IMR-90 (cell line): Measurements from ENCODE around the gene AARS1. TPM values are rescaled to one million over a fixed set of nuclear protein-coding genes. Genes with fewer than 3 reads are reported as not detected.

Experiments used
- ATAC-seq: fragments of 200-7000 bp; cut with Tn5 transposase; 2 replicates; pipeline ENCODE4 v1.9.1; 2020; ENCODE audit warnings: low read depth, mild to moderate bottlenecking, moderate library complexity
- BruUV-seq: library from RNA; stranded (reverse); fragments of 400-500 nt; replicated peaks from 2 replicates; lab custom pipeline; 2021; lab: Mats Ljungman, UMichigan
- CTCF ChIA-PET: fragments of 300-600 bp; formaldehyde crosslinking; extraction: SDS; loops from one replicate; lab custom pipeline; 2021; ENCODE audit warnings: antibody characterized with exemption; lab: Yijun Ruan, JAX
- POLR2A ChIA-PET: fragments of 300-600 bp; sonication (Branson Sonifier 250); formaldehyde crosslinking; loops from one replicate; lab custom pipeline; 2022; ENCODE audit warnings: antibody characterized with exemption; ENCODE audit not compliant: unreplicated experiment; lab: Charles Lee
- DNase-seq: peaks from one replicate; pipeline ENCODE4 v3.0.0; 2013
- H2AFZ ChIP-seq: replicated peaks from 2 replicates; pipeline ENCODE3; 2013; ENCODE audit warnings: low read length, mild to moderate bottlenecking; ENCODE audit not compliant: poor library complexity
- H2AK5ac ChIP-seq: 2 replicates; pipeline ENCODE4 v1.6.1; 2013; ENCODE audit warnings: low read depth, low read length, inconsistent platforms
- H2AK9ac ChIP-seq: replicated peaks from 2 replicates; pipeline ENCODE3; 2013; ENCODE audit warnings: mild to moderate bottlenecking, low read depth, low read length, moderate library complexity; ENCODE audit not compliant: poor library complexity
- H2BK120ac ChIP-seq: 2 replicates; pipeline ENCODE4 v1.6.1; 2013; ENCODE audit warnings: low read depth, low read length, inconsistent platforms
- H2BK15ac ChIP-seq: 3 replicates; pipeline ENCODE4 v1.6.1; 2013; ENCODE audit warnings: low read depth, low read length, inconsistent platforms
- H2BK20ac ChIP-seq: 2 replicates; pipeline ENCODE4 v1.6.1; 2013; ENCODE audit warnings: low read depth, mild to moderate bottlenecking, inconsistent platforms, low read length, moderate library complexity
- H2BK5ac ChIP-seq: 2 replicates; pipeline ENCODE4 v1.6.1; 2013; ENCODE audit warnings: mild to moderate bottlenecking, low read depth, low read length, inconsistent platforms; ENCODE audit not compliant: poor library complexity, severe bottlenecking
- H3K14ac ChIP-seq: replicated peaks from 2 replicates; pipeline ENCODE4 v1.6.1; 2013; ENCODE audit warnings: low read depth, low read length, inconsistent platforms
- H3K18ac ChIP-seq: 2 replicates; pipeline ENCODE4 v1.6.1; 2013; ENCODE audit warnings: low read depth, low read length, control low read depth
- H3K23ac ChIP-seq: 2 replicates; pipeline ENCODE4 v1.6.1; 2013; ENCODE audit warnings: low read depth, low read length, inconsistent platforms
- H3K27ac ChIP-seq: 2 replicates; pipeline ENCODE4 v1.5.1; 2013; ENCODE audit warnings: mild to moderate bottlenecking, control low read depth, low read length; ENCODE audit not compliant: insufficient read depth
- H3K27me3 ChIP-seq: 2 replicates; pipeline ENCODE4 v1.6.1; 2013; ENCODE audit warnings: low read length; ENCODE audit not compliant: control insufficient read depth, insufficient read depth
- H3K36me3 ChIP-seq: 2 replicates; pipeline ENCODE4 v1.6.1; 2013; ENCODE audit warnings: low read length, mixed read lengths; ENCODE audit not compliant: control insufficient read depth, insufficient read depth
- H3K4ac ChIP-seq: 2 replicates; pipeline ENCODE4 v1.6.1; 2013; ENCODE audit warnings: low read depth, low read length, inconsistent platforms
- H3K4me1 ChIP-seq: 2 replicates; pipeline ENCODE4 v1.6.1; 2013; ENCODE audit warnings: low read length, mixed read lengths; ENCODE audit not compliant: control insufficient read depth, insufficient read depth
- H3K4me2 ChIP-seq: 2 replicates; pipeline ENCODE4 v1.6.1; 2013; ENCODE audit warnings: low read depth, mild to moderate bottlenecking, control low read depth, low read length, moderate library complexity
- H3K4me3 ChIP-seq: 2 replicates; pipeline ENCODE4 v1.5.1; 2013; ENCODE audit warnings: low read depth, mild to moderate bottlenecking, control low read depth, low read length, moderate library complexity; ENCODE audit not compliant: insufficient read depth
- H3K56ac ChIP-seq: 2 replicates; pipeline ENCODE4 v1.6.1; 2013; ENCODE audit warnings: low read length, inconsistent platforms; ENCODE audit not compliant: insufficient read depth; ENCODE audit errors: extremely low read depth
- H3K79me1 ChIP-seq, 2 experiments: 2 replicates each; pipeline ENCODE4 v1.6.1; 2013; ENCODE audit warnings: low read length in 2 of 2, inconsistent platforms in 1 of 2, low read depth in 1 of 2
- H3K9ac ChIP-seq: 2 replicates; pipeline ENCODE4 v1.6.1; 2013; ENCODE audit warnings: low read depth, low read length, control low read depth
- H3K9me1 ChIP-seq: 2 replicates; pipeline ENCODE4 v1.6.1; 2013; ENCODE audit warnings: low read length, inconsistent platforms; ENCODE audit not compliant: insufficient read depth
- H3K9me3 ChIP-seq: 2 replicates; pipeline ENCODE4 v1.6.1; 2013; ENCODE audit warnings: low read length; ENCODE audit not compliant: control insufficient read depth, insufficient read depth
- H4K20me1 ChIP-seq: 2 replicates; pipeline ENCODE4 v1.6.1; 2013; ENCODE audit warnings: low read length, inconsistent platforms; ENCODE audit not compliant: insufficient read depth
- H4K5ac ChIP-seq: 2 replicates; pipeline ENCODE4 v1.6.1; 2013; ENCODE audit warnings: mild to moderate bottlenecking, low read depth, low read length, control low read depth
- H4K8ac ChIP-seq, 2 experiments: 2 replicates each; pipeline ENCODE4 v1.6.1; 2013; ENCODE audit warnings: low read depth in 2 of 2, low read length in 2 of 2, control low read depth in 1 of 2, inconsistent platforms in 1 of 2
- H4K91ac ChIP-seq: 2 replicates; pipeline ENCODE4 v1.6.1; 2013; ENCODE audit warnings: low read depth, low read length, inconsistent platforms; ENCODE audit not compliant: insufficient read depth
- CEBPB ChIP-seq: IDR thresholded peaks from 2 replicates; pipeline ENCODE4 v1.6.1; 2012; ENCODE audit warnings: low read depth, low read length, improper control_type of control experiment
- CHD1 ChIP-seq: IDR thresholded peaks from 2 replicates; pipeline ENCODE4 v1.6.1; 2012; ENCODE audit warnings: low read depth, low read length, improper control_type of control experiment
- CTCF ChIP-seq: conservative IDR thresholded peaks from 2 replicates; pipeline ENCODE4 v1.5.1; 2012; ENCODE audit warnings: mild to moderate bottlenecking, low read depth, low read length, improper control_type of control experiment
- ELK1 ChIP-seq: fragments of 150-350 bp; IDR thresholded peaks from 2 replicates; pipeline ENCODE4 v1.6.1; 2016; ENCODE audit warnings: low read depth, mild to moderate bottlenecking, low read length, moderate library complexity, borderline replicate concordance
- MXI1 ChIP-seq: IDR thresholded peaks from 2 replicates; pipeline ENCODE4 v1.6.1; 2012; ENCODE audit warnings: low read depth, mild to moderate bottlenecking, low read length, moderate library complexity, borderline replicate concordance
- NFE2L2 ChIP-seq: fragments of 150-350 bp; IDR thresholded peaks from 2 replicates; pipeline ENCODE4 v1.6.1; 2016; ENCODE audit warnings: low read depth, mild to moderate bottlenecking, low read length
- RAD21 ChIP-seq: IDR thresholded peaks from 2 replicates; pipeline ENCODE4 v1.6.1; 2012; ENCODE audit warnings: low read length, improper control_type of control experiment
- USF2 ChIP-seq: fragments of 150-350 bp; IDR thresholded peaks from 2 replicates; pipeline ENCODE4 v1.6.1; 2017; ENCODE audit warnings: mild to moderate bottlenecking, antibody characterized with exemption, low read length, low read depth
- WGBS, 2 experiments: methylation state at CpG; one replicate each; pipeline versions ENCODE4 v1.1.5 to v1.1.7; 2013; ENCODE audit warnings: missing lambda C conversion rate in 2 of 2; ENCODE audit not compliant: insufficient read length in 1 of 2; ENCODE audit errors: extremely low coverage in 2 of 2; 5-methylcytosine and 5-hydroxymethylcytosine counted together
- dilution Hi-C: fragments of 300-500 bp; cut with HindIII; formaldehyde crosslinking; loops from one replicate; pipeline ENCODE4 v1.14.3; 2018; ENCODE audit warnings: low sequenced_read_pairs; ENCODE audit not compliant: unreplicated experiment
- in situ Hi-C: fragments of 300-500 bp; cut with MboI; formaldehyde crosslinking; loops from 3 replicates; pipeline ENCODE4 v1.14.3; 2019; ENCODE audit warnings: low sequenced_read_pairs, inconsistent platforms, mixed read lengths
- intact Hi-C: fragments of 100-400 bp; cut with micrococcal nuclease; formaldehyde crosslinking; loops from 2 replicates; pipeline ENCODE4 v1.10.0; 2022
- polyA plus RNA-seq, 3 experiments: library from polyadenylated mRNA; depleted of rRNA; stranded (reverse); fragments of >200 nt; gene quantifications; 2 replicates each; pipeline ENCODE4 v1.2.3, GENCODE V29; 2012; ENCODE audit warnings: low replicate concordance in 1 of 3
- total RNA-seq: library from RNA; depleted of rRNA; stranded (reverse); fragments of >200 nt; gene quantifications from 2 replicates; pipeline ENCODE4 v1.2.3, GENCODE V29; 2012

Gene AARS1
- total and polyA plus RNA-seq, 2 of the 4 experiments (the other 2 are of a cell fraction), result 104 to 139 TPM

- no peak overlapping the region for H2BK15ac ChIP-seq
- no peak for ATAC-seq
- H4K8ac ChIP-seq, result no peak overlapping the region
- H3K4ac ChIP-seq, result no peak overlapping the region
- TF ChIP-seq ELK1, result no peak
- no peak for TF ChIP-seq CTCF
- TF ChIP-seq NFE2L2, result no peak
- TF ChIP-seq RAD21, result no peak
- no peak for TF ChIP-seq CEBPB
- TF ChIP-seq MXI1, result no peak
- TF ChIP-seq USF2, result no peak
- TF ChIP-seq CHD1, result no peak
- no peak overlapping the region for H3K23ac ChIP-seq
- H2BK5ac ChIP-seq, result no peak overlapping the region
- no peaks in the 10 kb centered on the region for H3K27me3 ChIP-seq
- H3K18ac ChIP-seq, result no peak overlapping the region
- H3K14ac ChIP-seq, result no peak overlapping the region
- H3K27ac ChIP-seq, result no peak overlapping the region
- DNase-seq, result no peak
- intact Hi-C loops, result no loop called here
- no peak overlapping the region for H2BK20ac ChIP-seq
- H3K4me3 ChIP-seq, result no peak overlapping the region
- peaks cover 20% of the 10 kb centered on the region for H3K36me3 ChIP-seq
- H2AK9ac ChIP-seq, result no peak overlapping the region
- in situ Hi-C loops, result no loop called here
- H3K56ac ChIP-seq, result no peak overlapping the region
- dilution Hi-C loops, result no loop called here
- no peaks in the 10 kb centered on the region for H3K4me1 ChIP-seq
- no peak overlapping the region for H4K91ac ChIP-seq
- H4K5ac ChIP-seq, result no peak overlapping the region
- H2AK5ac ChIP-seq, result no peak overlapping the region
- H4K20me1 ChIP-seq, result no peaks in the 10 kb centered on the region
- no peak overlapping the region for H3K9ac ChIP-seq
- no peaks in the 10 kb centered on the region for H3K79me1 ChIP-seq
- no peak overlapping the region for H3K4me2 ChIP-seq
- no peak overlapping the region for H2AFZ ChIP-seq
- POLR2A ChIA-PET, result no interaction called here
- BruUV-seq, result no TSS peak
- WGBS, 2 experiments, result no CpG with 5 or more reads among the region's 5 CpGs
- CTCF ChIA-PET, result interaction anchor here (1.5 kb wide), 1 partner anchor 8 kb away, joined by 3 read pairs; the partner anchor contains the start of gene DDX19A
- H2BK120ac ChIP-seq, result no peak overlapping the region
- no peaks in the 10 kb centered on the region; the same call in 1 of the 2 replicates for H3K9me1 ChIP-seq
- no peaks in the 10 kb centered on the region for H3K9me3 ChIP-seq
Measured at GRCh38 chr16:70337814-70338213, 48.5 kb upstream of the AARS1 start.
